ENCODE data around the gene PRM1.

The PRM1 gene, protein sequence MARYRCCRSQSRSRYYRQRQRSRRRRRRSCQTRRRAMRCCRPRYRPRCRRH

GRCh38 chr16:11280616-11281522 is at the start of gene PRM1:
Gene PRM1, minus strand, starts transcription at chr16:11281330. Its CDS starts 92 bp downstream, at chr16:11281238.
- no peak for DNase-seq (ENCODE audit: low spot score)
- TF ChIP-seq CTCF (IDR thresholded peaks at IDR 0.05; ENCODE audit: extremely low read depth, missing control alignments): no peak

DNA sequence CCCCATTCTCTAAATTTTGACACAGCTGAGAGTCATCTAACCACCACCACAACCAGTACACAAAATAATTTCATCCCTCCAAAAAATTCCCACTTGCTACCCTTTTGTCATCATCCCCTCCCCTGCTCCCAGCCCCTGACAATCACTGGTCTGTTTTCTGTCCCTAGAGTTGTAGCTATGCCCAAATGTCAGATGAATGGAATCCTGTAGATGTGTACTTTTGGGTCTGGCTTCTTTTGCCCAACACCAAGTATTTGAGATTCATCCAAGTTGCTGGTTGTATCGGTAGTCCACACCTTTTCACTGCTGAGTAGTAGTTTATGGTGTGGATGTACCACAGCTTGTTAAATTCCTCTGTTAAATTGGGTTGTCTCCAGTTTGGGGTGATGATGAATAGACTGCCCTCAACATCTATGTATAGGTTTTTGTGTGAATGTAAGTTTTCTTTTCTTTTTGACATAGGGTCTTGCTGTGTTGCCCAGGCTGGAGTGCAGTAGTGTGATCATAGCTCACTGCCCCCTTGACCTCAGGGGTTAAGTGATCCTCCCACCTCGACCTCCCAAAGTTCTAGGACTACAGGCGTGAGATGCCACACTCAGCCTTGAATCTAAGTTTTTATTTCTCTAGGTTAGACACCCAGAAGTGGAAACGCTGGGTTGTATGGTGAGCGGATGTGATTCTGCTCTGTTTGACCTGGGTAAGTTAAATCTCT is 49.6 kb upstream of the PRM1 start:
- DNase-seq (ENCODE audit: low spot score): no peak
- no peak for TF ChIP-seq CTCF (IDR thresholded peaks at IDR 0.05; ENCODE audit: extremely low read depth, missing control alignments)

- TF ChIP-seq CTCF (IDR thresholded peaks at IDR 0.05; ENCODE audit: extremely low read depth, missing control alignments): no peak
- DNase-seq (ENCODE audit: low spot score): no peak
These were observed 48.8 kb upstream of the PRM1 start for GRCh38 chr16:11329891-11330290.

DNA sequence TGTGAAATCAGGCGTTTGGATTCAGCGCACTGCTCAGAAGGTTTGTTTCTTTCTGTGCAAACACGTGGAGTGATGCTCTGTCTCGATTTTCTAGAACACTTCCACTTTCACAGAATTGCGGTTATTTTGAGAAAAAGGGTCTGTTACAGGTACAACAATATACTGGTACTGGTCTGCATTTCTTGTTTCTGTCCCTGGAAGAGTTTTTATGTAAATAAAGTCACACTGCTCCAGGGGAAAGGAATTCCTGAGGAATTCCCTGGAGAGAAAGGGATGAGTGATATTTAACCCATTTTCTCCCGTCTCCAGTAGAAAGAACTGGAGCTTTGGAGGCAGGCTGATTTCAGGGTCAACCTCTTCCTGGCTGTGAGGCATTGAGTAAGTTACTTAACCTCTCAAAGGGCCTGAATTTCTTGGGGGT is 48.0 kb upstream of the PRM1 start:
- DNase-seq (ENCODE audit: low spot score): peak; percentile 71
- TF ChIP-seq CTCF (IDR thresholded peaks at IDR 0.05; ENCODE audit: extremely low read depth, missing control alignments): no peak

- TF ChIP-seq CTCF (IDR thresholded peaks at IDR 0.05; ENCODE audit: extremely low read depth, missing control alignments): no peak
- DNase-seq (ENCODE audit: low spot score): peak; percentile 89
These were observed 47.3 kb upstream of the PRM1 start for GRCh38 chr16:11328172-11329070.

- DNase-seq (ENCODE audit: low spot score): peak; percentile 72
- TF ChIP-seq CTCF (IDR thresholded peaks at IDR 0.05; ENCODE audit: extremely low read depth, missing control alignments): no peak
These were observed 46.4 kb upstream of the PRM1 start for GRCh38 chr16:11327277-11328171.
